Stimulated activated CD4-positive, alpha-beta T cell treated with anti-CD3 and anti-CD28 coated beads, Interleukin-4, amount 100 ng/mL, for 1 hour (primary cell): ENCODE data around the gene RASSF4.

Experiments used
- DNase-seq: peaks from one replicate; pipeline ENCODE4 v3.0.0-alpha.2; 2020

RASSF4 gene

GRCh38 chr10:45015590-45015989 is 56.0 kb downstream of the RASSF4 start:
- DNase-seq, result no peak

- DNase-seq, result no peak
Measured at GRCh38 chr10:45023426-45023825, 63.8 kb downstream of the RASSF4 start.

GRCh38 chr10:45034301-45034700 is 74.7 kb downstream of the RASSF4 start:
- no peak for DNase-seq

GRCh38 chr10:45035673-45036072 is 76.1 kb downstream of the RASSF4 start:
- DNase-seq, result no peak

- no peak for DNase-seq
Measured at GRCh38 chr10:45040921-45041542, 81.4 kb downstream of the RASSF4 start.

- DNase-seq, result no peak
Measured at GRCh38 chr10:45044290-45044689, 84.7 kb downstream of the RASSF4 start.
